ENCODE measurements around the gene STEAP3.

Gene STEAP3

GRCh38 chr2:119179991-119180390 lies 43.6 kb upstream of the STEAP3 start:
- Histone ChIP-seq H3K36me3 (ENCODE audit: control insufficient read depth in 1 of 2, insufficient read depth in 2 of 2, low read length in 2 of 2) (no peaks in the 10 kb centered on the region), H3K4me2 (ENCODE audit: low read length) (no peak overlapping the region), H2AFZ (ENCODE audit: insufficient read depth, low read length, poor library complexity) (no peak overlapping the region), H3K4ac (ENCODE audit: low read depth, low read length) (no peak overlapping the region), H3K79me1 (ENCODE audit: low read length) (no peaks in the 10 kb centered on the region), H3K14ac (ENCODE audit: low read length) (no peak overlapping the region), H3K4me3 (ENCODE audit: low read depth, low read length) (no peak overlapping the region), H3K79me2 (ENCODE audit: control insufficient read depth, insufficient read depth, low read length, poor library complexity) (no peaks in the 10 kb centered on the region), H3K23ac (ENCODE audit: low read length) (no peak overlapping the region), H3K18ac (ENCODE audit: low read length) (no peak overlapping the region), H3K4me1 (ENCODE audit: control insufficient read depth in 1 of 2, insufficient read depth in 2 of 2, low read length in 2 of 2) (no peaks in the 10 kb centered on the region), H2AK5ac (ENCODE audit: low read length) (no peak overlapping the region), H4K8ac (ENCODE audit: low read depth, low read length) (no peak overlapping the region), H2BK120ac (ENCODE audit: insufficient read depth, low read length, poor library complexity) (no peak overlapping the region), H2BK12ac (ENCODE audit: low read length) (no peak overlapping the region), H4K12ac (ENCODE audit: low read depth, low read length) (no peak overlapping the region), H4K91ac (ENCODE audit: low read depth, low read length) (no peak overlapping the region), H3K9me3 (ENCODE audit: insufficient read depth, low read depth, low read length) (peaks cover 4% of the 10 kb centered on the region), H3K27me3 (ENCODE audit: insufficient read depth, low read length) (no peaks in the 10 kb centered on the region), H3K9ac (ENCODE audit: low read length) (no peak overlapping the region), H3K27ac (ENCODE audit: low read depth, low read length) (no peak overlapping the region), H2BK5ac (ENCODE audit: low read depth, low read length, poor library complexity) (no peak overlapping the region)
- DNase-seq = no peak
- WGBS (ENCODE audit: extremely low coverage, insufficient coverage, insufficient read length) = no CpG with 5 or more reads among the region's 7 CpGs

GRCh38 chr2:119180892-119181291 lies 42.7 kb upstream of the STEAP3 start:
- H3K79me2 ChIP-seq (ENCODE audit: control insufficient read depth, insufficient read depth, low read length, poor library complexity) = no peaks in the 10 kb centered on the region
- peaks cover 4% of the 10 kb centered on the region for H3K9me3 ChIP-seq (ENCODE audit: insufficient read depth, low read depth, low read length)
- H3K4me2 ChIP-seq (ENCODE audit: low read length) = no peak overlapping the region
- H2AFZ ChIP-seq (ENCODE audit: insufficient read depth, low read length, poor library complexity) = no peak overlapping the region
- no peaks in the 10 kb centered on the region for H3K27me3 ChIP-seq (ENCODE audit: insufficient read depth, low read length)
- H3K27ac ChIP-seq (ENCODE audit: low read depth, low read length) = no peak overlapping the region
- no peaks in the 10 kb centered on the region for H3K4me1 ChIP-seq (ENCODE audit: control insufficient read depth in 1 of 2, insufficient read depth in 2 of 2, low read length in 2 of 2)
- no peak overlapping the region for H4K8ac ChIP-seq (ENCODE audit: low read depth, low read length)
- H4K91ac ChIP-seq (ENCODE audit: low read depth, low read length) = no peak overlapping the region
- H3K79me1 ChIP-seq (ENCODE audit: low read length) = no peaks in the 10 kb centered on the region
- H3K9ac ChIP-seq (ENCODE audit: low read length) = no peak overlapping the region
- no peak overlapping the region for H2BK5ac ChIP-seq (ENCODE audit: low read depth, low read length, poor library complexity)
- no peak overlapping the region for H2BK12ac ChIP-seq (ENCODE audit: low read length)
- H4K12ac ChIP-seq (ENCODE audit: low read depth, low read length) = no peak overlapping the region
- H3K36me3 ChIP-seq (ENCODE audit: control insufficient read depth in 1 of 2, insufficient read depth in 2 of 2, low read length in 2 of 2) = no peaks in the 10 kb centered on the region
- no peak overlapping the region for H2BK120ac ChIP-seq (ENCODE audit: insufficient read depth, low read length, poor library complexity)
- no peak overlapping the region for H3K18ac ChIP-seq (ENCODE audit: low read length)
- no peak overlapping the region for H3K4me3 ChIP-seq (ENCODE audit: low read depth, low read length)
- DNase-seq = no peak
- no CpG with 5 or more reads among the region's 5 CpGs for WGBS (ENCODE audit: extremely low coverage, insufficient coverage, insufficient read length)
- no peak overlapping the region for H3K14ac ChIP-seq (ENCODE audit: low read length)
- H3K23ac ChIP-seq (ENCODE audit: low read length) = peak overlapping the region; percentile 40
- no peak overlapping the region for H2AK5ac ChIP-seq (ENCODE audit: low read length)
- H3K4ac ChIP-seq (ENCODE audit: low read depth, low read length) = no peak overlapping the region

- no peak overlapping the region for H2AFZ ChIP-seq (ENCODE audit: insufficient read depth, low read length, poor library complexity)
- H3K4me3 ChIP-seq (ENCODE audit: low read depth, low read length) = no peak overlapping the region
- H3K9ac ChIP-seq (ENCODE audit: low read length) = no peak overlapping the region
- no peak overlapping the region for H2BK12ac ChIP-seq (ENCODE audit: low read length)
- no CpG with 5 or more reads among the region's 10 CpGs for WGBS (ENCODE audit: extremely low coverage, insufficient coverage, insufficient read length)
- no peaks in the 10 kb centered on the region for H3K79me2 ChIP-seq (ENCODE audit: control insufficient read depth, insufficient read depth, low read length, poor library complexity)
- H3K79me1 ChIP-seq (ENCODE audit: low read length) = no peaks in the 10 kb centered on the region
- no peak overlapping the region for H2BK5ac ChIP-seq (ENCODE audit: low read depth, low read length, poor library complexity)
- H3K4me2 ChIP-seq (ENCODE audit: low read length) = no peak overlapping the region
- H3K4me1 ChIP-seq (ENCODE audit: control insufficient read depth in 1 of 2, insufficient read depth in 2 of 2, low read length in 2 of 2) = no peaks in the 10 kb centered on the region
- no peaks in the 10 kb centered on the region for H3K36me3 ChIP-seq (ENCODE audit: control insufficient read depth in 1 of 2, insufficient read depth in 2 of 2, low read length in 2 of 2)
- no peak overlapping the region for H4K91ac ChIP-seq (ENCODE audit: low read depth, low read length)
- H3K9me3 ChIP-seq (ENCODE audit: insufficient read depth, low read depth, low read length) = peaks cover 4% of the 10 kb centered on the region
- no peak overlapping the region for H3K4ac ChIP-seq (ENCODE audit: low read depth, low read length)
- H2BK120ac ChIP-seq (ENCODE audit: insufficient read depth, low read length, poor library complexity) = no peak overlapping the region
- H4K12ac ChIP-seq (ENCODE audit: low read depth, low read length) = no peak overlapping the region
- H3K18ac ChIP-seq (ENCODE audit: low read length) = no peak overlapping the region
- no peak overlapping the region for H2AK5ac ChIP-seq (ENCODE audit: low read length)
- H4K8ac ChIP-seq (ENCODE audit: low read depth, low read length) = no peak overlapping the region
- H3K27me3 ChIP-seq (ENCODE audit: insufficient read depth, low read length) = no peaks in the 10 kb centered on the region
- no peak overlapping the region for H3K27ac ChIP-seq (ENCODE audit: low read depth, low read length)
- DNase-seq = no peak
- H3K23ac ChIP-seq (ENCODE audit: low read length) = no peak overlapping the region
- H3K14ac ChIP-seq (ENCODE audit: low read length) = no peak overlapping the region
These were observed 42.2 kb upstream of the STEAP3 start for GRCh38 chr2:119181391-119181790.

GRCh38 chr2:119181791-119182445 lies 41.7 kb upstream of the STEAP3 start:
- Histone ChIP-seq H2BK120ac (ENCODE audit: insufficient read depth, low read length, poor library complexity) (no peak overlapping the region), H3K14ac (ENCODE audit: low read length) (no peak overlapping the region), H3K27ac (ENCODE audit: low read depth, low read length) (no peak overlapping the region), H4K91ac (ENCODE audit: low read depth, low read length) (no peak overlapping the region), H3K79me2 (ENCODE audit: control insufficient read depth, insufficient read depth, low read length, poor library complexity) (no peaks in the 10 kb centered on the region), H2BK5ac (ENCODE audit: low read depth, low read length, poor library complexity) (no peak overlapping the region), H3K79me1 (ENCODE audit: low read length) (no peaks in the 10 kb centered on the region), H2AK5ac (ENCODE audit: low read length) (no peak overlapping the region), H4K8ac (ENCODE audit: low read depth, low read length) (no peak overlapping the region), H4K12ac (ENCODE audit: low read depth, low read length) (no peak overlapping the region), H2AFZ (ENCODE audit: insufficient read depth, low read length, poor library complexity) (no peak overlapping the region), H2BK12ac (ENCODE audit: low read length) (no peak overlapping the region), H3K4me3 (ENCODE audit: low read depth, low read length) (no peak overlapping the region), H3K36me3 (ENCODE audit: control insufficient read depth in 1 of 2, insufficient read depth in 2 of 2, low read length in 2 of 2) (no peaks in the 10 kb centered on the region), H3K9me3 (ENCODE audit: insufficient read depth, low read depth, low read length) (peaks cover 4% of the 10 kb centered on the region), H3K23ac (ENCODE audit: low read length) (no peak overlapping the region), H3K4me1 (ENCODE audit: control insufficient read depth in 1 of 2, insufficient read depth in 2 of 2, low read length in 2 of 2) (no peaks in the 10 kb centered on the region), H3K9ac (ENCODE audit: low read length) (no peak overlapping the region), H3K4me2 (ENCODE audit: low read length) (no peak overlapping the region), H3K4ac (ENCODE audit: low read depth, low read length) (no peak overlapping the region), H3K27me3 (ENCODE audit: insufficient read depth, low read length) (no peaks in the 10 kb centered on the region), H3K18ac (ENCODE audit: low read length) (no peak overlapping the region)
- no CpG with 5 or more reads among the region's 13 CpGs for WGBS (ENCODE audit: extremely low coverage, insufficient coverage, insufficient read length)
- no peak for DNase-seq
